Natural killer cell treated with Interleukin-12 subunit alpha and Interleukin-12 subunit beta and Interleukin-15 and Interleukin-18, amount 100 ng/mL, for 72 hours (primary cell): ENCODE data around the gene AMOT. TPM values are rescaled to one million over a fixed set of nuclear protein-coding genes. Genes with fewer than 3 reads are reported as not detected.
"Not testable (repeated sequence)": the region's sequence is repeated elsewhere in the genome, so short reads cannot be mapped to it uniquely, and the experiment has no call there.

Experiments used
- ATAC-seq, 2 donors: fragments of 150-1000 bp; cut with Tn5 transposase in 1 of 2; sonication (Bioruptor Pico), chemical (Tn5 transposase) in 1 of 2; 2 replicates each; pipeline ENCODE4 v1.10.0; 2021
- DNase-seq: peaks from one replicate; pipeline ENCODE4 v3.0.0; 2022; ENCODE audit warnings: low spot score
- H3K27ac Mint-ChIP-seq, 2 donors: 1 replicate in 1 of 2; 2 replicates in 1 of 2; pipeline ENCODE4 v1.8.0; 2022; ENCODE audit warnings: mixed read lengths in 2 of 2, mild to moderate bottlenecking in 1 of 2, moderate library complexity in 1 of 2
- H3K27me3 Mint-ChIP-seq, 2 donors: 1 replicate in 1 of 2; 2 replicates in 1 of 2; pipeline ENCODE4 v1.8.0; 2022; ENCODE audit warnings: mixed read lengths in 2 of 2
- H3K36me3 Mint-ChIP-seq: one replicate; pipeline ENCODE4 v1.8.0; 2022; ENCODE audit warnings: mixed read lengths
- H3K4me1 Mint-ChIP-seq, 2 donors: 1 replicate in 1 of 2; 2 replicates in 1 of 2; pipeline ENCODE4 v1.8.0; 2022; ENCODE audit warnings: low read depth in 2 of 2, mixed read lengths in 2 of 2, mild to moderate bottlenecking in 1 of 2
- H3K4me3 Mint-ChIP-seq: one replicate; pipeline ENCODE4 v1.8.0; 2022; ENCODE audit warnings: mixed read lengths
- H3K9me3 Mint-ChIP-seq: 2 replicates; pipeline ENCODE4 v1.8.0; 2022; ENCODE audit warnings: mixed read lengths
- total RNA-seq, 2 donors: library from RNA; stranded (reverse); gene quantifications; one replicate each; pipeline ENCODE4 v1.2.3, GENCODE V29; 2022

AMOT gene
- total RNA-seq, result 1 to 10 TPM in 1 of 2 donors, under 1 TPM in 1; 0.14 to 1.0 TPM

GRCh38 chrX:112840382-112841113 is at the start of gene AMOT:
AMOT (minus strand) TSS chrX:112840831; CDS start chrX:112823126, 17,705 bp downstream.
- peak; percentile 82 to 89 for ATAC-seq
- Mint-ChIP-seq H3K4me3 (peak within 1 kb of the TSS; percentile 91), H3K27me3 (peaks cover 0 to 21% of the 10 kb centered on the region in 2 donors), H3K27ac (peak within 1 kb of the TSS; percentile 31 to 59), H3K4me1 (peaks cover 16% of the 10 kb centered on the region in 2 donors), H3K36me3 (no peaks in the 10 kb centered on the region), H3K9me3 (no peaks in the 10 kb centered on the region)
- peak; percentile 62 for DNase-seq

- Mint-ChIP-seq H3K4me1 (peaks cover 19% of the 10 kb centered on the region in 2 donors), H3K9me3 (no peaks in the 10 kb centered on the region), H3K27ac (no peak overlapping the region), H3K4me3 (peak overlapping the region; percentile 53), H3K27me3 (peaks cover 0 to 23% of the 10 kb centered on the region in 2 donors), H3K36me3 (no peaks in the 10 kb centered on the region)
- DNase-seq (no peak), ATAC-seq (peak in 1 of 2 donors; percentile 70)
These were observed 48.8 kb upstream of the AMOT start for GRCh38 chrX:112889400-112889799.

- ATAC-seq (no peak), DNase-seq (no peak)
- peaks cover 19% of the 10 kb centered on the region in 2 donors for H3K4me1 Mint-ChIP-seq
- H3K4me3 Mint-ChIP-seq, result no peak overlapping the region
- no peaks in the 10 kb centered on the region for H3K9me3 Mint-ChIP-seq
- H3K27ac Mint-ChIP-seq, result no peak overlapping the region
- H3K36me3 Mint-ChIP-seq, result no peaks in the 10 kb centered on the region
- H3K27me3 Mint-ChIP-seq, result peaks cover 0 to 23% of the 10 kb centered on the region in 2 donors
These were observed 48.3 kb upstream of the AMOT start for GRCh38 chrX:112888916-112889315.

GRCh38 chrX:112877771-112878173 is 37.1 kb upstream of the AMOT start:
- H3K9me3 Mint-ChIP-seq, result no peaks in the 10 kb centered on the region
- H3K4me1 Mint-ChIP-seq, result no peaks in the 10 kb centered on the region
- DNase-seq (no peak), ATAC-seq (no peak)
- no peak overlapping the region for H3K4me3 Mint-ChIP-seq
- H3K36me3 Mint-ChIP-seq, result no peaks in the 10 kb centered on the region
- H3K27ac Mint-ChIP-seq, result no peak overlapping the region
- H3K27me3 Mint-ChIP-seq, result peaks cover 0 to 15% of the 10 kb centered on the region in 2 donors

GRCh38 chrX:112874614-112875013 is 34.0 kb upstream of the AMOT start:
- DNase-seq, result no peak
- no peak overlapping the region for H3K4me3 Mint-ChIP-seq
- no peaks in the 10 kb centered on the region for H3K4me1 Mint-ChIP-seq
- no peak overlapping the region for H3K27ac Mint-ChIP-seq
- no peaks in the 10 kb centered on the region for H3K36me3 Mint-ChIP-seq
- no peaks in the 10 kb centered on the region for H3K9me3 Mint-ChIP-seq
- ATAC-seq, result peak in 1 of 2 donors; percentile 55
- peaks cover 0 to 11% of the 10 kb centered on the region in 2 donors for H3K27me3 Mint-ChIP-seq

- Mint-ChIP-seq H3K36me3 (no peaks in the 10 kb centered on the region), H3K9me3 (no peaks in the 10 kb centered on the region), H3K27me3 (peaks cover 0 to 11% of the 10 kb centered on the region in 2 donors), H3K27ac (no peak overlapping the region), H3K4me3 (no peak overlapping the region), H3K4me1 (no peaks in the 10 kb centered on the region)
- ATAC-seq (no peak), DNase-seq (no peak)
These were observed 33.5 kb upstream of the AMOT start for GRCh38 chrX:112874175-112874574.

GRCh38 chrX:112868586-112868985 is 28.0 kb upstream of the AMOT start:
- Mint-ChIP-seq H3K4me1 (no peaks in the 10 kb centered on the region), H3K4me3 (no peak overlapping the region), H3K36me3 (no peaks in the 10 kb centered on the region), H3K27me3 (peaks cover 0 to 7% of the 10 kb centered on the region in 2 donors), H3K9me3 (no peaks in the 10 kb centered on the region), H3K27ac (no peak overlapping the region)
- ATAC-seq, result no peak
- DNase-seq, result no peak

GRCh38 chrX:112867570-112867969 is 26.9 kb upstream of the AMOT start:
- H3K27ac Mint-ChIP-seq, result no peak overlapping the region
- H3K4me3 Mint-ChIP-seq, result no peak overlapping the region
- no peaks in the 10 kb centered on the region for H3K9me3 Mint-ChIP-seq
- no peaks in the 10 kb centered on the region for H3K36me3 Mint-ChIP-seq
- H3K27me3 Mint-ChIP-seq, result peaks cover 0 to 7% of the 10 kb centered on the region in 2 donors
- DNase-seq, result no peak
- no peak for ATAC-seq
- no peaks in the 10 kb centered on the region for H3K4me1 Mint-ChIP-seq

GRCh38 chrX:112866175-112866574 is 25.5 kb upstream of the AMOT start:
- ATAC-seq (no peak), DNase-seq (no peak)
- Mint-ChIP-seq H3K9me3 (no peaks in the 10 kb centered on the region), H3K4me3 (no peak overlapping the region), H3K4me1 (no peaks in the 10 kb centered on the region), H3K36me3 (no peaks in the 10 kb centered on the region), H3K27ac (no peak overlapping the region), H3K27me3 (peaks cover 0 to 5% of the 10 kb centered on the region in 2 donors)

- H3K4me1 Mint-ChIP-seq, result no peaks in the 10 kb centered on the region
- H3K27me3 Mint-ChIP-seq, result peaks cover 0 to 5% of the 10 kb centered on the region in 2 donors
- no peaks in the 10 kb centered on the region for H3K9me3 Mint-ChIP-seq
- no peak overlapping the region for H3K27ac Mint-ChIP-seq
- no peak overlapping the region for H3K4me3 Mint-ChIP-seq
- ATAC-seq (no peak), DNase-seq (no peak)
- no peaks in the 10 kb centered on the region for H3K36me3 Mint-ChIP-seq
These were observed 24.9 kb upstream of the AMOT start for GRCh38 chrX:112865464-112866025.

- no peaks in the 10 kb centered on the region for H3K36me3 Mint-ChIP-seq
- H3K4me1 Mint-ChIP-seq, result no peaks in the 10 kb centered on the region
- ATAC-seq, result no peak
- no peaks in the 10 kb centered on the region for H3K9me3 Mint-ChIP-seq
- H3K27ac Mint-ChIP-seq, result no peak overlapping the region
- H3K27me3 Mint-ChIP-seq, result peaks cover 0 to 10% of the 10 kb centered on the region in 2 donors
- no peak overlapping the region for H3K4me3 Mint-ChIP-seq
- no peak for DNase-seq
These were observed 23.2 kb upstream of the AMOT start for GRCh38 chrX:112863850-112864249.

GRCh38 chrX:112857478-112857878 is 16.8 kb upstream of the AMOT start:
- H3K9me3 Mint-ChIP-seq, result no peaks in the 10 kb centered on the region
- H3K27me3 Mint-ChIP-seq, result peaks cover 25 to 26% of the 10 kb centered on the region in 2 donors
- ATAC-seq, result no peak
- H3K4me3 Mint-ChIP-seq, result no peak overlapping the region
- no peak for DNase-seq
- no peak overlapping the region for H3K27ac Mint-ChIP-seq
- peaks cover 4% of the 10 kb centered on the region in 2 donors for H3K4me1 Mint-ChIP-seq
- H3K36me3 Mint-ChIP-seq, result no peaks in the 10 kb centered on the region

GRCh38 chrX:112854901-112855300 is 14.3 kb upstream of the AMOT start:
- not testable (repeated sequence) for H3K36me3 Mint-ChIP-seq, H3K9me3 Mint-ChIP-seq, DNase-seq, H3K27ac Mint-ChIP-seq, H3K4me3 Mint-ChIP-seq, ATAC-seq
- peaks cover 25 to 30% of the 10 kb centered on the region in 2 donors for H3K27me3 Mint-ChIP-seq
- peaks cover 26 to 27% of the 10 kb centered on the region in 2 donors for H3K4me1 Mint-ChIP-seq

- Mint-ChIP-seq H3K27me3 (peaks cover 25 to 40% of the 10 kb centered on the region in 2 donors), H3K9me3 (no peaks in the 10 kb centered on the region), H3K4me1 (peaks cover 34% of the 10 kb centered on the region in 2 donors), H3K4me3 (no peak overlapping the region), H3K27ac (peak overlapping the region in 1 of 2 donors; percentile 9), H3K36me3 (no peaks in the 10 kb centered on the region)
- ATAC-seq, result no peak
- no peak for DNase-seq
These were observed 12.2 kb upstream of the AMOT start for GRCh38 chrX:112852851-112853250.
